ENCODE measurements around the gene IMMP2L. TPM values are rescaled to one million over a fixed set of nuclear protein-coding genes. Genes with fewer than 3 reads are reported as not detected.

The IMMP2L gene
- polyA plus RNA-seq, 2 of the 4 experiments (the other 2 are of a cell fraction): 16.1 to 23.8 TPM

- POLR2A ChIA-PET: no interaction called here
- CTCF ChIA-PET: no interaction called here
- ATAC-seq (no peak), DNase-seq (ENCODE audit: low read depth in 1 of 2, low spot score in 1 of 2) (no peak), FAIRE-seq (no peak)
- 98% methylated on average over 1 of the region's 1 CpG for WGBS (ENCODE audit: missing lambda C conversion rate)
- Histone ChIP-seq H3K4me2 (no peak overlapping the region), H3K4me3 (no peak overlapping the region), H3K4me1 (no peaks in the 10 kb centered on the region), H3K9me3 (no peaks in the 10 kb centered on the region), H3K27ac (no peak overlapping the region)
- TF ChIP-seq SREBF2 (IDR thresholded peaks at IDR 0.05) (no peak), TFCP2L1 (CRISPR knock-in tag; IDR thresholded peaks at IDR 0.05) (no peak), MAX (IDR thresholded peaks at IDR 0.05) (no peak), TP53 (CRISPR knock-in tag; IDR thresholded peaks at IDR 0.05) (no peak), REST (IDR thresholded peaks at IDR 0.05) (no peak), FOXS1 (CRISPR knock-in tag; IDR thresholded peaks at IDR 0.05) (no peak), ELK1 (IDR thresholded peaks at IDR 0.05; ENCODE audit: low read depth, low read length) (no peak), EHF (CRISPR knock-in tag; IDR thresholded peaks at IDR 0.05) (no peak), CHD2 (IDR thresholded peaks at IDR 0.05; ENCODE audit: low read length, partially characterized antibody) (no peak), NPAS2 (CRISPR knock-in tag; IDR thresholded peaks at IDR 0.05; ENCODE audit: borderline replicate concordance) (no peak), E2F6 (IDR thresholded peaks at IDR 0.05; ENCODE audit: borderline replicate concordance, low read depth) (no peak), PBX3 (IDR thresholded peaks at IDR 0.05) (no peak), CBX2 (IDR thresholded peaks at IDR 0.05; ENCODE audit: borderline replicate concordance, low read depth) (no peak), BHLHE40 (IDR thresholded peaks at IDR 0.05; ENCODE audit: low read depth, low read length) (no peak), ZFP36 (IDR thresholded peaks at IDR 0.05; ENCODE audit: borderline replicate concordance, partially characterized antibody) (no peak), BCL3 (IDR thresholded peaks at IDR 0.05) (no peak), MYC (IDR thresholded peaks at IDR 0.05; ENCODE audit: borderline replicate concordance, low read length) (no peak), PHF8 (IDR thresholded peaks at IDR 0.05; ENCODE audit: borderline replicate concordance, low read depth) (no peak)
Measured at GRCh38 chr7:111407258-111407657, 155.0 kb downstream of the IMMP2L start.

- no peaks in the 10 kb centered on the region for H3K9me3 ChIP-seq
- POLR2A ChIA-PET: no interaction called here
- no peaks in the 10 kb centered on the region for H3K4me1 ChIP-seq
- FAIRE-seq (no peak), ATAC-seq (no peak), DNase-seq (ENCODE audit: low read depth in 1 of 2, low spot score in 1 of 2) (no peak)
- H3K4me2 ChIP-seq: no peak overlapping the region
- no peak overlapping the region for H3K27ac ChIP-seq
- 97% methylated on average over 1 of the region's 1 CpG for WGBS (ENCODE audit: missing lambda C conversion rate)
- no peak overlapping the region for H3K4me3 ChIP-seq
- CTCF ChIA-PET: no interaction called here
- TF ChIP-seq ZSCAN20 (CRISPR knock-in tag; IDR thresholded peaks at IDR 0.05) (no peak), HEYL (CRISPR knock-in tag; IDR thresholded peaks at IDR 0.05) (no peak), MAX (IDR thresholded peaks at IDR 0.05) (no peak), NPAS2 (CRISPR knock-in tag; IDR thresholded peaks at IDR 0.05; ENCODE audit: borderline replicate concordance) (no peak), FOXS1 (CRISPR knock-in tag; IDR thresholded peaks at IDR 0.05) (no peak), ZC3H11A (IDR thresholded peaks at IDR 0.05) (no peak), PHF8 (IDR thresholded peaks at IDR 0.05; ENCODE audit: borderline replicate concordance, low read depth) (no peak), HOXB13 (CRISPR knock-in tag; IDR thresholded peaks at IDR 0.05; ENCODE audit: low read depth) (no peak), NFE2L2 (conservative IDR thresholded peaks at IDR 0.05; ENCODE audit: low read length) (no peak), MAFK (IDR thresholded peaks at IDR 0.05; ENCODE audit: partially characterized antibody) (no peak), ELK1 (IDR thresholded peaks at IDR 0.05; ENCODE audit: low read depth, low read length) (no peak), HOXA7 (CRISPR knock-in tag; IDR thresholded peaks at IDR 0.05) (no peak), CTCF (IDR thresholded peaks at IDR 0.05) (no peak)
Measured at GRCh38 chr7:111405621-111406020, 156.7 kb downstream of the IMMP2L start.

All from A549 (cell line).